ENCODE data around the gene TAP2.
"Not testable (repeated sequence)": the region's sequence is repeated elsewhere in the genome, so short reads cannot be mapped to it uniquely, and the experiment has no call there.

The TAP2 gene

GRCh38 chr6:32838114-32838958 is at the start of gene TAP2:
TSS of gene TAP2 (minus strand) at chr6:32838739. CDS start at chr6:32838233, 506 bp downstream.
- peak; percentile 98 for DNase-seq (ENCODE audit: low read depth)

- DNase-seq (ENCODE audit: low read depth), result no peak
These were observed 49.1 kb upstream of the TAP2 start for GRCh38 chr6:32887616-32888015.

GRCh38 chr6:32886681-32887383 is 48.3 kb upstream of the TAP2 start:
- no peak for DNase-seq (ENCODE audit: low read depth)

- DNase-seq (ENCODE audit: low read depth), result no peak
These were observed 47.3 kb upstream of the TAP2 start for GRCh38 chr6:32885698-32886286.

- no peak for DNase-seq (ENCODE audit: low read depth)
These were observed 45.2 kb upstream of the TAP2 start for GRCh38 chr6:32883789-32884188.

GRCh38 chr6:32882879-32883250 is 44.3 kb upstream of the TAP2 start:
- no peak for DNase-seq (ENCODE audit: low read depth)

GRCh38 chr6:32880962-32881361 is 42.4 kb upstream of the TAP2 start:
- DNase-seq (ENCODE audit: low read depth), result not testable (repeated sequence)

- DNase-seq (ENCODE audit: low read depth), result no peak
These were observed 41.2 kb upstream of the TAP2 start for GRCh38 chr6:32879691-32880090.

- no peak for DNase-seq (ENCODE audit: low read depth)
These were observed 38.1 kb upstream of the TAP2 start for GRCh38 chr6:32876603-32877002.

- DNase-seq (ENCODE audit: low read depth), result not testable (repeated sequence)
These were observed 35.4 kb upstream of the TAP2 start for GRCh38 chr6:32873947-32874346.

- peak; percentile 92 for DNase-seq (ENCODE audit: low read depth)
These were observed 29.8 kb upstream of the TAP2 start for GRCh38 chr6:32868257-32868788.

GRCh38 chr6:32867554-32868256 is 29.2 kb upstream of the TAP2 start:
- no peak for DNase-seq (ENCODE audit: low read depth)

GRCh38 chr6:32867022-32867477 is 28.5 kb upstream of the TAP2 start:
- no peak for DNase-seq (ENCODE audit: low read depth)

GRCh38 chr6:32865724-32866443 is 27.3 kb upstream of the TAP2 start:
- DNase-seq (ENCODE audit: low read depth), result no peak

- DNase-seq (ENCODE audit: low read depth), result no peak
These were observed 24.2 kb upstream of the TAP2 start for GRCh38 chr6:32862725-32863124.

- no peak for DNase-seq (ENCODE audit: low read depth)
These were observed 22.1 kb upstream of the TAP2 start for GRCh38 chr6:32860674-32861073.

GRCh38 chr6:32858194-32858593 is 19.7 kb upstream of the TAP2 start:
- DNase-seq (ENCODE audit: low read depth), result no peak

GRCh38 chr6:32857156-32857891 is 18.8 kb upstream of the TAP2 start:
- no peak for DNase-seq (ENCODE audit: low read depth)

- no peak for DNase-seq (ENCODE audit: low read depth)
These were observed 17.1 kb upstream of the TAP2 start for GRCh38 chr6:32855467-32856174.

Data from activated T-cell treated with anti-CD3 and anti-CD28 coated beads for 1 hour (primary cell).